HepG2 (cell line): Measurements from ENCODE around the gene ABCA13. TPM values are rescaled to one million over a fixed set of nuclear protein-coding genes. Genes with fewer than 3 reads are reported as not detected.
A peak's percentile ranks its signal among the peaks of the same experiment; 100 is the strongest.

ENCODE experiments used
- ATAC-seq: fragments of 200-7000 bp; cut with Tn5 transposase; 3 replicates; pipeline ENCODE4 v1.9.1; 2020; ENCODE audit warnings: mild to moderate bottlenecking, moderate library complexity
- BruUV-seq: library from RNA; stranded (reverse); fragments of 400-500 nt; replicated peaks from 2 replicates; lab custom pipeline; 2021; lab: Mats Ljungman, UMichigan
- CTCF ChIA-PET: fragments of 300-600 bp; formaldehyde crosslinking; extraction: SDS; loops from one replicate; lab custom pipeline; 2021; ENCODE audit warnings: low total read pairs, inconsistent platforms, low intra/inter-chr PET ratio; lab: Yijun Ruan, JAX
- POLR2A ChIA-PET: fragments of 350-600 bp; sonication (Branson Sonifier 250); formaldehyde crosslinking; loops from one replicate; lab custom pipeline; 2020; ENCODE audit warnings: antibody characterized with exemption, inconsistent platforms; lab: Yijun Ruan, JAX
- DNase-seq: peaks from one replicate; pipeline ENCODE4 v3.0.0-alpha.2; 2015; ENCODE audit warnings: low spot score
- FAIRE-seq: peaks from 3 replicates; lab custom pipeline; 2011; peaks lifted over from hg19 to GRCh38; lab: Jason Lieb, UNC
- H2AFZ ChIP-seq: one replicate; pipeline ENCODE4 v1.6.1; 2011; ENCODE audit warnings: low read length, inconsistent platforms
- H3K27ac ChIP-seq: fragments of 300-600 bp; 3 replicates; pipeline ENCODE4 v1.8.0; 2011; ENCODE audit warnings: mixed run types, mild to moderate bottlenecking, mixed read lengths, low read length, inconsistent platforms; ENCODE audit not compliant: insufficient read depth; ENCODE audit errors: extremely low read length
- H3K27me3 ChIP-seq, 2 experiments: fragments of 200-600 bp in 1 of 2; 2 replicates in 1 of 2; 3 replicates in 1 of 2; pipeline versions ENCODE4 v1.6.0 to v1.8.0; 2011; ENCODE audit warnings: low read length in 2 of 2, mild to moderate bottlenecking in 2 of 2, moderate library complexity in 2 of 2, inconsistent platforms in 1 of 2; ENCODE audit not compliant: insufficient read depth in 2 of 2, control insufficient read depth in 1 of 2
- H3K36me3 ChIP-seq, 2 experiments: fragments of 200-600 bp in 1 of 2; replicated peaks in 1 of 2; 2 replicates in 1 of 2; 3 replicates in 1 of 2; pipeline versions ENCODE4 v1.5.1 to v1.8.0; 2011; ENCODE audit warnings: low read length in 2 of 2, inconsistent platforms in 1 of 2; ENCODE audit not compliant: insufficient read depth in 2 of 2, control insufficient read depth in 1 of 2
- H3K4me1 ChIP-seq: 2 replicates; pipeline ENCODE4 v1.5.1; 2012; ENCODE audit warnings: low read length, inconsistent platforms; ENCODE audit not compliant: insufficient read depth
- H3K4me2 ChIP-seq: 2 replicates; pipeline ENCODE4 v1.6.0; 2011; ENCODE audit warnings: low read depth, low read length, inconsistent platforms
- H3K4me3 ChIP-seq, 3 experiments: fragments of 200-600 bp in 1 of 3; sonication (generic), shearing (Covaris generic) in 1 of 3; replicated peaks in 1 of 3; 2 replicates each; pipeline ENCODE4 v1.5.1; 2011 to 2016; ENCODE audit warnings: low read length in 3 of 3, inconsistent platforms in 2 of 3, low read depth in 2 of 3, mild to moderate bottlenecking in 2 of 3, control low read depth in 1 of 3, mixed read lengths in 1 of 3; ENCODE audit not compliant: insufficient read depth in 1 of 3
- H3K79me2 ChIP-seq: one replicate; pipeline ENCODE4 v1.6.1; 2011; ENCODE audit warnings: low read length, inconsistent platforms; ENCODE audit not compliant: insufficient read depth
- H3K9ac ChIP-seq: 2 replicates; pipeline ENCODE4 v1.6.0; 2011; ENCODE audit warnings: mild to moderate bottlenecking, low read depth, low read length, inconsistent platforms; ENCODE audit not compliant: insufficient read depth
- H3K9me3 ChIP-seq: 2 replicates; pipeline ENCODE4 v1.5.1; 2012; ENCODE audit warnings: mild to moderate bottlenecking, low read length
- H4K20me1 ChIP-seq: 2 replicates; pipeline ENCODE4 v1.6.0; 2011; ENCODE audit warnings: inconsistent platforms, mild to moderate bottlenecking, low read length, moderate library complexity; ENCODE audit not compliant: insufficient read depth
- AGO2 ChIP-seq: fragments of 200-400 bp; formaldehyde crosslinking; optimal IDR thresholded peaks from 2 replicates; pipeline ENCODE3; 2017; ENCODE audit warnings: mild to moderate bottlenecking, low read depth, low read length, moderate library complexity
- CREBL2 ChIP-seq: sonication (generic); formaldehyde crosslinking; IDR thresholded peaks from 2 replicates; pipeline ENCODE4 v1.8.1; 2023; ENCODE audit warnings: missing genetic modification reagents, mild to moderate bottlenecking, borderline replicate concordance
- CTCF ChIP-seq: sonication (generic); formaldehyde crosslinking; IDR thresholded peaks from 2 replicates; pipeline ENCODE4 v1.5.0; 2020; ENCODE audit warnings: mild to moderate bottlenecking, missing genetic modification reagents, moderate library complexity
- HOXA3 ChIP-seq: sonication (generic); formaldehyde crosslinking; IDR thresholded peaks from 2 replicates; pipeline ENCODE4 v1.5.0; 2020; ENCODE audit warnings: missing genetic modification reagents
- JUND ChIP-seq: sonication (generic); formaldehyde crosslinking; IDR thresholded peaks from 2 replicates; pipeline ENCODE4 v1.8.0; 2022; ENCODE audit warnings: mild to moderate bottlenecking, missing genetic modification reagents
- MEIS1 ChIP-seq: sonication (generic); formaldehyde crosslinking; IDR thresholded peaks from 2 replicates; pipeline ENCODE4 v1.9.0; 2021; ENCODE audit warnings: mild to moderate bottlenecking, missing genetic modification reagents, moderate library complexity, borderline replicate concordance
- MTF2 ChIP-seq: sonication (generic); formaldehyde crosslinking; IDR thresholded peaks from 2 replicates; pipeline ENCODE4 v1.5.0; 2020; ENCODE audit warnings: missing genetic modification reagents, borderline replicate concordance
- PHF20 ChIP-seq: sonication (generic); formaldehyde crosslinking; IDR thresholded peaks from 2 replicates; pipeline ENCODE4 v1.5.0; 2020; ENCODE audit warnings: mild to moderate bottlenecking, missing genetic modification reagents
- PITX1 ChIP-seq: sonication (generic); formaldehyde crosslinking; IDR thresholded peaks from 2 replicates; pipeline ENCODE4 v1.5.1; 2020; ENCODE audit warnings: mild to moderate bottlenecking, missing genetic modification reagents
- RAD21 ChIP-seq: fragments of 450-650 bp; formaldehyde crosslinking; IDR thresholded peaks from 2 replicates; pipeline ENCODE4 v1.5.0; 2020; ENCODE audit warnings: mild to moderate bottlenecking
- SMC3 ChIP-seq: IDR thresholded peaks from 2 replicates; pipeline ENCODE4 v1.6.1; 2011; ENCODE audit warnings: low read length, improper control_type of control experiment
- STAG1 ChIP-seq: sonication (generic); formaldehyde crosslinking; IDR thresholded peaks from 2 replicates; pipeline ENCODE4 v1.4.0; 2020; ENCODE audit warnings: missing genetic modification reagents
- ZNF629 ChIP-seq: sonication (generic); formaldehyde crosslinking; conservative IDR thresholded peaks from 2 replicates; pipeline ENCODE4 v1.5.0; 2020; ENCODE audit warnings: missing genetic modification reagents
- ZNF761 ChIP-seq: sonication (generic); formaldehyde crosslinking; conservative IDR thresholded peaks from 2 replicates; pipeline ENCODE4 v1.4.0; 2020; ENCODE audit warnings: mild to moderate bottlenecking, missing genetic modification reagents
- ZNF781 ChIP-seq: sonication (generic); formaldehyde crosslinking; IDR thresholded peaks from 2 replicates; pipeline ENCODE4 v1.5.1; 2020; ENCODE audit warnings: borderline replicate concordance, mild to moderate bottlenecking, missing genetic modification reagents; ENCODE audit errors: not compliant biosample characterization
- WGBS: methylation state at CpG from one replicate; pipeline ENCODE4 v1.1.6; 2017; ENCODE audit warnings: low lambda C conversion rate; 5-methylcytosine and 5-hydroxymethylcytosine counted together
- in situ Hi-C: cut with HindIII; loops from 2 replicates; pipeline ENCODE4 v1.10.0; 2017; ENCODE audit warnings: low pct_unique_long_range_greater_than_20kb; ENCODE audit not compliant: extremely low pct_ligation_motif_present
- intact Hi-C: fragments of 100-400 bp; cut with micrococcal nuclease; formaldehyde crosslinking; loops from one replicate; pipeline ENCODE4 v1.10.0; 2022; ENCODE audit not compliant: unreplicated experiment
- polyA plus RNA-seq, 8 experiments: library from polyadenylated mRNA; depleted of rRNA in 3 of 8; stranded (reverse) in 7 of 8; unstranded in 1 of 8; fragments of >200 nt; fragmentation: Illumina TruSeq in 4 of 8; extraction: Trizol in 4 of 8; gene quantifications; 2 replicates each; pipeline versions ENCODE4 v1.2.1 to v1.2.3, GENCODE V29; 2011 to 2016; ENCODE audit warnings: low read depth in 4 of 8, missing spikeins in 1 of 8, mixed read lengths in 1 of 8; ENCODE audit not compliant: insufficient read depth in 1 of 8
- total RNA-seq, 5 experiments: library from RNA; depleted of rRNA; stranded (reverse); fragments of >200 nt; fragmentation: Illumina TruSeq; extraction: Trizol; gene quantifications; 2 replicates each; pipeline ENCODE4 v1.2.3, GENCODE V29; 2016; ENCODE audit warnings: low read depth in 1 of 5

ABCA13 gene
- total and polyA plus RNA-seq, 2 of the 13 experiments (the other 11 are each of a cell fraction or from before 2014, with no cell fraction given) = 0.03 TPM; not detected in 1

GRCh38 chr7:48421357-48421756 is 250.1 kb downstream of the ABCA13 start:
- Histone ChIP-seq H3K4me3 (no peak overlapping the region), H4K20me1 (no peaks in the 10 kb centered on the region), H3K9me3 (no peaks in the 10 kb centered on the region), H3K27ac (no peak overlapping the region), H2AFZ (no peak overlapping the region), H3K4me1 (no peaks in the 10 kb centered on the region), H3K9ac (no peak overlapping the region), H3K27me3 (no peaks in the 10 kb centered on the region), H3K4me2 (no peak overlapping the region), H3K36me3 (no peaks in the 10 kb centered on the region), H3K79me2 (no peaks in the 10 kb centered on the region)
- ATAC-seq = no peak
- no TSS peak for BruUV-seq
- no peak for DNase-seq
- POLR2A ChIA-PET = no interaction called here
- intact Hi-C loops (no loop called here), in situ Hi-C loops (no loop called here)
- CTCF ChIA-PET = no interaction called here
- no peak for FAIRE-seq
- TF ChIP-seq MTF2 (CRISPR knock-in tag) = no peak
- TF ChIP-seq STAG1 (CRISPR knock-in tag) = no peak
- TF ChIP-seq PITX1 (CRISPR knock-in tag) = no peak
- no peak for TF ChIP-seq JUND (CRISPR knock-in tag)
- no peak for TF ChIP-seq AGO2
- TF ChIP-seq CREBL2 = no peak
- TF ChIP-seq MEIS1 (CRISPR knock-in tag) = no peak
- no peak for TF ChIP-seq HOXA3 (CRISPR knock-in tag)
- TF ChIP-seq PHF20 (CRISPR knock-in tag) = no peak
- WGBS = 33% methylated on average over 1 of the region's 1 CpG

GRCh38 chr7:48424731-48425130 is 253.5 kb downstream of the ABCA13 start:
- no peaks in the 10 kb centered on the region for H3K79me2 ChIP-seq
- peak; percentile 69 for TF ChIP-seq CTCF (CRISPR knock-in tag)
- TF ChIP-seq ZNF761 (CRISPR knock-in tag) = no peak
- TF ChIP-seq STAG1 (CRISPR knock-in tag) = peak; percentile 80
- TF ChIP-seq SMC3 = peak; percentile 51; the same call in 1 of the 2 replicates
- TF ChIP-seq RAD21 = peak; percentile 38; the same call in 1 of the 2 replicates
- TF ChIP-seq ZNF629 (CRISPR knock-in tag) = peak; percentile 82
- no peak for TF ChIP-seq ZNF781
- 2% methylated on average over 3 of the region's 3 CpGs for WGBS
- DNase-seq (peak; percentile 23), ATAC-seq (peak; percentile 76), FAIRE-seq (no peak)
- intact Hi-C loops = loop anchor here (1.0 to 2.0 kb wide), 2 partner anchors 451 to 1428 kb away; no protein-coding TSS in a partner anchor
- H3K4me3 ChIP-seq = no peak overlapping the region
- ChIA-PET POLR2A (no interaction called here), CTCF (no interaction called here)
- no peaks in the 10 kb centered on the region for H3K4me1 ChIP-seq
- no peaks in the 10 kb centered on the region for H3K27me3 ChIP-seq
- H3K9ac ChIP-seq = no peak overlapping the region
- in situ Hi-C loops = no loop called here
- no peaks in the 10 kb centered on the region for H3K9me3 ChIP-seq
- H3K36me3 ChIP-seq = no peaks in the 10 kb centered on the region
- no TSS peak for BruUV-seq
- no peak overlapping the region for H2AFZ ChIP-seq
- H4K20me1 ChIP-seq = no peaks in the 10 kb centered on the region
- no peak overlapping the region for H3K27ac ChIP-seq
- no peak overlapping the region for H3K4me2 ChIP-seq
